A673 (cell line): ENCODE results near the gene ZC3H14. TPM values are rescaled to one million over a fixed set of nuclear protein-coding genes. Genes with fewer than 3 reads are reported as not detected.

Experiments
- BruUV-seq: library from RNA; stranded (reverse); fragments of 400-500 nt; replicated peaks from 2 replicates; lab custom pipeline; 2021; lab: Mats Ljungman, UMichigan
- CTCF ChIA-PET: fragments of 300-600 bp; sonication (Branson Sonifier 250); formaldehyde crosslinking; loops from one replicate; lab custom pipeline; 2022; ENCODE audit warnings: antibody characterized with exemption; lab: Charles Lee
- POLR2A ChIA-PET: fragments of 300-600 bp; sonication (Branson Sonifier 250); formaldehyde crosslinking; loops from one replicate; lab custom pipeline; 2022; ENCODE audit warnings: antibody characterized with exemption; ENCODE audit not compliant: low non-redundant PET; lab: Charles Lee
- DNase-seq: peaks from one replicate; pipeline ENCODE4 v3.0.0-alpha.2; 2015; ENCODE audit warnings: low spot score
- H3K27ac ChIP-seq: fragments of 200-600 bp; sonication (generic); 2 replicates; pipeline ENCODE4 v1.5.1; 2016; ENCODE audit warnings: mixed run types, low read depth, mild to moderate bottlenecking, mixed read lengths, antibody characterized with exemption, low read length; ENCODE audit not compliant: poor library complexity, severe bottlenecking
- H3K27me3 ChIP-seq: fragments of 200-600 bp; sonication (generic); replicated peaks from 2 replicates; pipeline ENCODE4 v1.6.1; 2017; ENCODE audit warnings: mixed run types, low read depth, mild to moderate bottlenecking, mixed read lengths, antibody characterized with exemption, low read length; ENCODE audit not compliant: insufficient read depth, poor library complexity
- H3K36me3 ChIP-seq: fragments of 200-600 bp; sonication (generic); 2 replicates; pipeline ENCODE4 v1.6.1; 2016; ENCODE audit warnings: mixed run types, mild to moderate bottlenecking, mixed read lengths, antibody characterized with exemption, low read length; ENCODE audit not compliant: insufficient read depth, poor library complexity, severe bottlenecking
- H3K4me1 ChIP-seq: fragments of 200-600 bp; sonication (generic); 2 replicates; pipeline ENCODE4 v1.6.1; 2017; ENCODE audit warnings: mixed run types, mild to moderate bottlenecking, mixed read lengths, antibody characterized with exemption, low read length; ENCODE audit not compliant: insufficient read depth, poor library complexity, severe bottlenecking
- H3K4me3 ChIP-seq: fragments of 200-600 bp; sonication (generic); 2 replicates; pipeline ENCODE4 v1.5.1; 2016; ENCODE audit warnings: low read depth, mixed run types, mild to moderate bottlenecking, mixed read lengths, low read length; ENCODE audit not compliant: poor library complexity, severe bottlenecking
- H3K9me3 ChIP-seq: fragments of 200-600 bp; sonication (generic); 2 replicates; pipeline ENCODE4 v1.6.1; 2016; ENCODE audit warnings: mixed run types, low read depth, mild to moderate bottlenecking, mixed read lengths, antibody characterized with exemption, low read length; ENCODE audit not compliant: poor library complexity, severe bottlenecking
- EZH2 ChIP-seq: fragments of 200-600 bp; sonication (generic); IDR thresholded peaks from 2 replicates; pipeline ENCODE4 v1.6.1; 2017; ENCODE audit warnings: borderline replicate concordance, low read depth, mild to moderate bottlenecking, mixed read lengths, antibody characterized with exemption, low read length; ENCODE audit not compliant: poor library complexity, severe bottlenecking
- intact Hi-C: fragments of 100-400 bp; cut with micrococcal nuclease; formaldehyde crosslinking; loops from one replicate; pipeline ENCODE4 v1.10.0; 2022; ENCODE audit not compliant: unreplicated experiment
- total RNA-seq: library from RNA; stranded (reverse); gene quantifications from 2 replicates; pipeline ENCODE4 v1.2.3, GENCODE V29; 2021
- TF ChIP-seq, protein P1 (sequence below): fragments of 300-800, 200-600 bp; sonication (generic); conservative IDR thresholded peaks from 2 replicates; pipeline ENCODE4 v1.5.1; 2017; ENCODE audit warnings: low read depth, mild to moderate bottlenecking, antibody characterized with exemption, low read length, moderate library complexity, mixed read lengths

ZC3H14 gene
- total RNA-seq, 1 experiment from 2014 or later, result 93.2 TPM

DNA sequence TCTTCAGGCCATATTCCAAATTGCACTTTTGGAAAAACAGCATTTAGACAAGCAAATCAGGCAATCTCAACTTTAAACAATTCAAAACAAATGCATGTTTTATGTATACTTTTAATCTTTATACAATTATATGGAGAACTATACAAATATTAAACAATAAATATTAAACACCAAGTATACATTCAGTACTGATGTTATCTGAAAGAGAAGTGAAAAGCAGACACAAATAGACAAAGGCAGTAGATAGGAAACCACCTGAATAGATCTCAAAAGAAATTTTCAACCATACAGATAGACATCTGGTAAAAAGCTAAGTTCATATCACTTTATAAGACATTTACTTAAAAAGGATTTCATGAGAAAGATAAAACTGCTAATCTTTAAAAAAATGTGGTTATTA lies 65.2 kb downstream of the ZC3H14 start:
- Histone ChIP-seq H3K27ac (no peak overlapping the region), H3K4me3 (no peak overlapping the region), H3K4me1 (no peaks in the 10 kb centered on the region), H3K9me3 (no peaks in the 10 kb centered on the region), H3K36me3 (no peaks in the 10 kb centered on the region), H3K27me3 (no peaks in the 10 kb centered on the region)
- DNase-seq, result no peak
- BruUV-seq, result no TSS peak
- ChIA-PET POLR2A (no interaction called here), CTCF (no interaction called here)
- no peak for TF ChIP-seq EZH2
- TF ChIP-seq, protein P1, sequence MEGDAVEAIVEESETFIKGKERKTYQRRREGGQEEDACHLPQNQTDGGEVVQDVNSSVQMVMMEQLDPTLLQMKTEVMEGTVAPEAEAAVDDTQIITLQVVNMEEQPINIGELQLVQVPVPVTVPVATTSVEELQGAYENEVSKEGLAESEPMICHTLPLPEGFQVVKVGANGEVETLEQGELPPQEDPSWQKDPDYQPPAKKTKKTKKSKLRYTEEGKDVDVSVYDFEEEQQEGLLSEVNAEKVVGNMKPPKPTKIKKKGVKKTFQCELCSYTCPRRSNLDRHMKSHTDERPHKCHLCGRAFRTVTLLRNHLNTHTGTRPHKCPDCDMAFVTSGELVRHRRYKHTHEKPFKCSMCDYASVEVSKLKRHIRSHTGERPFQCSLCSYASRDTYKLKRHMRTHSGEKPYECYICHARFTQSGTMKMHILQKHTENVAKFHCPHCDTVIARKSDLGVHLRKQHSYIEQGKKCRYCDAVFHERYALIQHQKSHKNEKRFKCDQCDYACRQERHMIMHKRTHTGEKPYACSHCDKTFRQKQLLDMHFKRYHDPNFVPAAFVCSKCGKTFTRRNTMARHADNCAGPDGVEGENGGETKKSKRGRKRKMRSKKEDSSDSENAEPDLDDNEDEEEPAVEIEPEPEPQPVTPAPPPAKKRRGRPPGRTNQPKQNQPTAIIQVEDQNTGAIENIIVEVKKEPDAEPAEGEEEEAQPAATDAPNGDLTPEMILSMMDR, result no peak
- intact Hi-C loops, result no loop called here

DNA sequence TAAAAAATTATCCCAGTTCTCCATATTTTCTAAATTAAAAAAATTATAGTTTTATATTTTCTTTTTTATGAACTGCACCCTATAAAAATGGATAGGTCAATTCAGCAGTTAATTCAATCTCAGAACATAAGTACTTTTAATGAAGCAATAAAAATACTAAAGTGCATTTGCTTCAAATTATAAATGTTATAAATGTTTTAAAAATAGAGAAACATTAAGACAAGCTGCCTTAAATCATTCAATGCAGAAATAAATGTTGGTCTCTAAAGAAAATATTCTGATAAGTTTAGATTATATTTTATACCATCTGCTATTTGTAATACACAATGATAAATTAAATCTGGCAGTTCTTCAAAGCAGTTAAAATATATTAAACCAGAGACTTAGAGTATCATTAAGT lies 65.6 kb downstream of the ZC3H14 start:
- Histone ChIP-seq H3K27ac (no peak overlapping the region), H3K36me3 (no peaks in the 10 kb centered on the region), H3K27me3 (no peaks in the 10 kb centered on the region), H3K4me3 (no peak overlapping the region), H3K9me3 (no peaks in the 10 kb centered on the region), H3K4me1 (no peaks in the 10 kb centered on the region)
- DNase-seq, result no peak
- intact Hi-C loops, result no loop called here
- POLR2A ChIA-PET, result no interaction called here
- no peak for TF ChIP-seq EZH2
- TF ChIP-seq, protein P1, result no peak
- CTCF ChIA-PET, result no interaction called here
- BruUV-seq, result no TSS peak

DNA sequence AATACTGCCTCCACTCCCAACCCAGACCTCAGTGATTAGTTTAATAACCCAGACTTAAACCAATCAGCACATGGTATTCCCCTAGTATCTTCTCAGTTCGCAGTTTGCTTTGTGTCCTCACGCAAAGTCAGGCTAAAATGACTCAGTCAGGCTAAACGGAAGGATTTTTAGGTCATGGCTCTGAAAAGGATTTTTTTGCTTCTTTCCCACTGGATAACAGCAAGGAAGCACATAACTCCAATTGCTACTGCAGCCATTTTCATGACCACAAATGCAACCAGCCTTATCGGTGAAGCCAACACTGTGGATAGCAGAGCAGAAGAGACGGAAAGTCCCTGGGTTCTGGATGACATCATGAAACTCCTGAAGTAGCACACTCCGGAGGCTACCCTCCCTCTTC lies 67.7 kb downstream of the ZC3H14 start:
- H3K9me3 ChIP-seq, result no peaks in the 10 kb centered on the region
- intact Hi-C loops, result no loop called here
- H3K4me3 ChIP-seq, result no peak overlapping the region
- H3K4me1 ChIP-seq, result no peaks in the 10 kb centered on the region
- no peaks in the 10 kb centered on the region for H3K27me3 ChIP-seq
- ChIA-PET CTCF (no interaction called here), POLR2A (no interaction called here)
- no TSS peak for BruUV-seq
- H3K36me3 ChIP-seq, result no peaks in the 10 kb centered on the region
- TF ChIP-seq EZH2, result no peak
- TF ChIP-seq, protein P1, result no peak
- no peak overlapping the region for H3K27ac ChIP-seq
- no peak for DNase-seq
